Upper lobe of left lung (tissue), 4 donors: ENCODE measurements around the gene C11orf65.

Experiments used
- POLR2AphosphoS5 ChIP-seq, 2 donors: sonication (generic); formaldehyde crosslinking; IDR thresholded peaks; one replicate each; pipeline ENCODE4 v1.5.1; 2017; ENCODE audit warnings: antibody characterized with exemption in 2 of 2
- TF ChIP-seq, protein P1 (sequence below), 6 experiments: fragments of 450-650 bp in 4 of 6; fragments of 200-600 bp in 2 of 6; sonication (generic) in 2 of 6; IDR thresholded peaks; one replicate each; pipeline ENCODE4 v1.5.1; 2016 to 2019; ENCODE audit warnings: antibody characterized with exemption in 6 of 6

DNA sequence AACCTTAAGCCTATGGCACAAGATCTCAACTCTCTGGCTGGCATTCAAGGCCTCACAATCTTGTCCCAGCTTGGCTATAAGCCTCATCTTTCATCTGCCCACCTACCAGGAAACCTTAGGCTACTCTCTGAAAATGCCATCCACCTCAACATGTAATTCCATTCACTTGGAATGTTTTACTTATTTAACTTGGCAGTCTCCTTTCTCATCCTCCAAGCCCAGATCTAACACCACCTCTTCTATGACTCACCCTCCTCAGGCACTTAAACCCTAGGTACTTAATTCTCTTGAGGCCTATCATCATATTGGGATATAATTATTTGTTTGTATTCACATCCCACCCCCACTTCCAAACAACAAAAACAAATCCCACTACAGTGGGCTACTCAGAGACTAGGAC lies 15.8 kb upstream of the C11orf65 start:
- TF ChIP-seq, protein P1, sequence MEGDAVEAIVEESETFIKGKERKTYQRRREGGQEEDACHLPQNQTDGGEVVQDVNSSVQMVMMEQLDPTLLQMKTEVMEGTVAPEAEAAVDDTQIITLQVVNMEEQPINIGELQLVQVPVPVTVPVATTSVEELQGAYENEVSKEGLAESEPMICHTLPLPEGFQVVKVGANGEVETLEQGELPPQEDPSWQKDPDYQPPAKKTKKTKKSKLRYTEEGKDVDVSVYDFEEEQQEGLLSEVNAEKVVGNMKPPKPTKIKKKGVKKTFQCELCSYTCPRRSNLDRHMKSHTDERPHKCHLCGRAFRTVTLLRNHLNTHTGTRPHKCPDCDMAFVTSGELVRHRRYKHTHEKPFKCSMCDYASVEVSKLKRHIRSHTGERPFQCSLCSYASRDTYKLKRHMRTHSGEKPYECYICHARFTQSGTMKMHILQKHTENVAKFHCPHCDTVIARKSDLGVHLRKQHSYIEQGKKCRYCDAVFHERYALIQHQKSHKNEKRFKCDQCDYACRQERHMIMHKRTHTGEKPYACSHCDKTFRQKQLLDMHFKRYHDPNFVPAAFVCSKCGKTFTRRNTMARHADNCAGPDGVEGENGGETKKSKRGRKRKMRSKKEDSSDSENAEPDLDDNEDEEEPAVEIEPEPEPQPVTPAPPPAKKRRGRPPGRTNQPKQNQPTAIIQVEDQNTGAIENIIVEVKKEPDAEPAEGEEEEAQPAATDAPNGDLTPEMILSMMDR (IDR thresholded peaks at IDR 0.05) = no peak
- TF ChIP-seq POLR2AphosphoS5 (IDR thresholded peaks at IDR 0.05) = no peak
